ENCODE measurements around the gene TBC1D22A.

Gene TBC1D22A

GRCh38 chr22:46992121-46992731, 229.8 kb downstream of the TBC1D22A start:
- no peak for TF ChIP-seq CTCF (IDR thresholded peaks at IDR 0.05; ENCODE audit: insufficient read depth, low read depth, low read length, missing control alignments)
- no peak overlapping the region for H3K4me3 ChIP-seq (ENCODE audit: low read length)
- DNase-seq (ENCODE audit: low read depth), result no peak

GRCh38 chr22:46993633-46994032, 231.2 kb downstream of the TBC1D22A start:
- DNase-seq (ENCODE audit: low read depth), result no peak
- H3K4me3 ChIP-seq (ENCODE audit: low read length), result no peak overlapping the region
- no peak for TF ChIP-seq CTCF (IDR thresholded peaks at IDR 0.05; ENCODE audit: insufficient read depth, low read depth, low read length, missing control alignments)

GRCh38 chr22:46994265-46994664, 231.8 kb downstream of the TBC1D22A start:
- no peak for DNase-seq (ENCODE audit: low read depth)
- H3K4me3 ChIP-seq (ENCODE audit: low read length), result no peak overlapping the region
- TF ChIP-seq CTCF (IDR thresholded peaks at IDR 0.05; ENCODE audit: insufficient read depth, low read depth, low read length, missing control alignments), result no peak

- no peak for TF ChIP-seq CTCF (IDR thresholded peaks at IDR 0.05; ENCODE audit: insufficient read depth, low read depth, low read length, missing control alignments)
- DNase-seq (ENCODE audit: low read depth), result no peak
- no peak overlapping the region for H3K4me3 ChIP-seq (ENCODE audit: low read length)
Observed at GRCh38 chr22:46994983-46995382, 232.5 kb downstream of the TBC1D22A start.

GRCh38 chr22:46995501-46996360, 233.3 kb downstream of the TBC1D22A start:
- no peak for TF ChIP-seq CTCF (IDR thresholded peaks at IDR 0.05; ENCODE audit: insufficient read depth, low read depth, low read length, missing control alignments)
- H3K4me3 ChIP-seq (ENCODE audit: low read length), result no peak overlapping the region
- no peak for DNase-seq (ENCODE audit: low read depth)

- DNase-seq (ENCODE audit: low read depth), result peak; percentile 51
- peak; percentile 38 for TF ChIP-seq CTCF (IDR thresholded peaks at IDR 0.05; ENCODE audit: insufficient read depth, low read depth, low read length, missing control alignments)
- no peak overlapping the region for H3K4me3 ChIP-seq (ENCODE audit: low read length)
Observed at GRCh38 chr22:46996595-46997310, 234.3 kb downstream of the TBC1D22A start.

All from epithelial cell of esophagus (primary cell).